Endothelial cell of umbilical vein (primary cell): ENCODE data around the gene VASH2.

Experiments used
- POLR2AphosphoS5 ChIP-seq: IDR thresholded peaks from 2 replicates; pipeline ENCODE4 v1.6.1; 2012; ENCODE audit warnings: low read depth, mild to moderate bottlenecking, control low read depth, low read length, moderate library complexity; ENCODE audit not compliant: insufficient read depth
- TF ChIP-seq, protein P1 (sequence below), 2 donors: IDR thresholded peaks; 1 replicate in 1 of 2; 2 replicates in 1 of 2; pipeline ENCODE4 v1.5.1; 2011; ENCODE audit warnings: low read length in 2 of 2, mild to moderate bottlenecking in 2 of 2, moderate library complexity in 2 of 2, control low read depth in 1 of 2, inconsistent platforms in 1 of 2, low read depth in 1 of 2; ENCODE audit not compliant: insufficient read depth in 1 of 2; ENCODE audit errors: extremely low read depth in 1 of 2

DNA sequence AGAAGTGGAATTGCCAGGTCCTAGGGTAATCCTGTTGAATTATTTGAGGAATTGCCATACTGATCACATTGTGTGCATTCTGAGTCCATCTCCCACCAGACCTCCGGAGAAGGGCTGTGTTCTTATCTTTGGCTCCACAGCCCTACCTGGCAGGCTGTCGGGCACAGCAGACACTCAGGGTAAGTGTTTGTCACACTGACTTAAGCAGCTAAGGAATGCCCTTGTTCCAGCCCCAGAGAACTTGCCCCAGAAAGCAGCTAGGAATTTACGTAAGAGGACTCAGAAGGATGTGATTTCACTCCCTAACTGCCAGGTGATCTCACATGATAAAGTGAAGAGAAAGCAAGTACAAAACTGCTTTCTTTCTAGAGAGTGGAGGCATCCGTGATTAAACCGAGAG is 21.0 kb downstream of the VASH2 start:
- TF ChIP-seq POLR2AphosphoS5, result no peak
- TF ChIP-seq, protein P1, sequence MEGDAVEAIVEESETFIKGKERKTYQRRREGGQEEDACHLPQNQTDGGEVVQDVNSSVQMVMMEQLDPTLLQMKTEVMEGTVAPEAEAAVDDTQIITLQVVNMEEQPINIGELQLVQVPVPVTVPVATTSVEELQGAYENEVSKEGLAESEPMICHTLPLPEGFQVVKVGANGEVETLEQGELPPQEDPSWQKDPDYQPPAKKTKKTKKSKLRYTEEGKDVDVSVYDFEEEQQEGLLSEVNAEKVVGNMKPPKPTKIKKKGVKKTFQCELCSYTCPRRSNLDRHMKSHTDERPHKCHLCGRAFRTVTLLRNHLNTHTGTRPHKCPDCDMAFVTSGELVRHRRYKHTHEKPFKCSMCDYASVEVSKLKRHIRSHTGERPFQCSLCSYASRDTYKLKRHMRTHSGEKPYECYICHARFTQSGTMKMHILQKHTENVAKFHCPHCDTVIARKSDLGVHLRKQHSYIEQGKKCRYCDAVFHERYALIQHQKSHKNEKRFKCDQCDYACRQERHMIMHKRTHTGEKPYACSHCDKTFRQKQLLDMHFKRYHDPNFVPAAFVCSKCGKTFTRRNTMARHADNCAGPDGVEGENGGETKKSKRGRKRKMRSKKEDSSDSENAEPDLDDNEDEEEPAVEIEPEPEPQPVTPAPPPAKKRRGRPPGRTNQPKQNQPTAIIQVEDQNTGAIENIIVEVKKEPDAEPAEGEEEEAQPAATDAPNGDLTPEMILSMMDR (IDR thresholded peaks at IDR 0.05; ENCODE audit: extremely low read depth in 1 of 2, insufficient read depth in 1 of 2, low read depth in 1 of 2, low read length in 2 of 2), result no peak
